HCT116 (cell line): ENCODE results near the gene BRIP1.

ENCODE experiments used
- CBX3 ChIP-seq: IDR thresholded peaks from 2 replicates; pipeline ENCODE4 v1.6.1; 2012; ENCODE audit warnings: low read depth
- CEBPB ChIP-seq: IDR thresholded peaks from 2 replicates; pipeline ENCODE4 v1.6.1; 2012; ENCODE audit warnings: low read depth
- EZH2 ChIP-seq: fragments of 200-600 bp; sonication (generic); IDR thresholded peaks from 2 replicates; pipeline ENCODE4 v1.6.1; 2017; ENCODE audit warnings: antibody characterized with exemption, mixed run types
- JUND ChIP-seq: IDR thresholded peaks from 2 replicates; pipeline ENCODE4 v1.6.1; 2012
- POLR2A ChIP-seq: IDR thresholded peaks from 2 replicates; pipeline ENCODE4 v1.7.0; 2011; ENCODE audit warnings: borderline replicate concordance; ENCODE audit not compliant: insufficient read depth, insufficient read length; ENCODE audit errors: extremely low read depth
- SIN3A ChIP-seq: IDR thresholded peaks from 2 replicates; pipeline ENCODE4 v1.6.1; 2012; ENCODE audit warnings: low read depth
- SRF ChIP-seq: IDR thresholded peaks from 2 replicates; pipeline ENCODE4 v1.6.1; 2012; ENCODE audit warnings: low read depth
- TF ChIP-seq, protein P1 (sequence below), 3 experiments: fragments of 200-600 bp in 1 of 3; sonication (generic) in 1 of 3; IDR thresholded peaks in 2 of 3; conservative IDR thresholded peaks in 1 of 3; 2 replicates each; pipeline ENCODE4 v1.5.1; 2012 to 2017; ENCODE audit warnings: low read depth in 2 of 3, low read length in 2 of 3, antibody characterized with exemption in 1 of 3, borderline replicate concordance in 1 of 3, control low read depth in 1 of 3, mild to moderate bottlenecking in 1 of 3, mixed read lengths in 1 of 3, mixed run types in 1 of 3, moderate library complexity in 1 of 3; ENCODE audit not compliant: insufficient read depth in 1 of 3
- TF ChIP-seq, protein P2 (sequence below): IDR thresholded peaks from 2 replicates; pipeline ENCODE4 v1.6.1; 2012; ENCODE audit warnings: low read depth
- TF ChIP-seq, protein P3 (sequence below): IDR thresholded peaks from 2 replicates; pipeline ENCODE4 v1.6.1; 2012

DNA sequence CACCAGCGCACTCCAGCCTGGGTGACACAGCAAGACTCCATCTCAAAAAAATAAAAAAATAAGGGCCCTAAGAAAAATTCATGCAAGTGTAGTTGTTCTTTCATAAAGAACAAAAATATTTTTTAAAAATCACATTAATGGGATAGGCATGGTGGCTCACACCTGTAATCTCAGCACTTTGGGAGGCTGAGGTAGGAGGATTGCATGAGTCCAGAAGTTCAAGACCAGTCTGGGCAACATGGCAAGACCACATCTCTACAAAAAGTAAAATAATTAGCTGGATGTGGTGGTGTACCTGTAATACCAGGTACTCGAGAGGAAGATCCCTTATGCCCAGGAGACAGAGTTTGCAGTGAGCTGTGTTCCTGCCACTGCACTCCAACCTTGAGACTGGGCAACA, 15.2 kb upstream of the BRIP1 start:
- no peak for TF ChIP-seq POLR2A
- TF ChIP-seq, protein P1, sequence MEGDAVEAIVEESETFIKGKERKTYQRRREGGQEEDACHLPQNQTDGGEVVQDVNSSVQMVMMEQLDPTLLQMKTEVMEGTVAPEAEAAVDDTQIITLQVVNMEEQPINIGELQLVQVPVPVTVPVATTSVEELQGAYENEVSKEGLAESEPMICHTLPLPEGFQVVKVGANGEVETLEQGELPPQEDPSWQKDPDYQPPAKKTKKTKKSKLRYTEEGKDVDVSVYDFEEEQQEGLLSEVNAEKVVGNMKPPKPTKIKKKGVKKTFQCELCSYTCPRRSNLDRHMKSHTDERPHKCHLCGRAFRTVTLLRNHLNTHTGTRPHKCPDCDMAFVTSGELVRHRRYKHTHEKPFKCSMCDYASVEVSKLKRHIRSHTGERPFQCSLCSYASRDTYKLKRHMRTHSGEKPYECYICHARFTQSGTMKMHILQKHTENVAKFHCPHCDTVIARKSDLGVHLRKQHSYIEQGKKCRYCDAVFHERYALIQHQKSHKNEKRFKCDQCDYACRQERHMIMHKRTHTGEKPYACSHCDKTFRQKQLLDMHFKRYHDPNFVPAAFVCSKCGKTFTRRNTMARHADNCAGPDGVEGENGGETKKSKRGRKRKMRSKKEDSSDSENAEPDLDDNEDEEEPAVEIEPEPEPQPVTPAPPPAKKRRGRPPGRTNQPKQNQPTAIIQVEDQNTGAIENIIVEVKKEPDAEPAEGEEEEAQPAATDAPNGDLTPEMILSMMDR (IDR thresholded peaks at IDR 0.05 in 2 of 3, conservative IDR thresholded peaks at IDR 0.05 in 1 of 3; ENCODE audit: borderline replicate concordance in 1 of 3, insufficient read depth in 1 of 3, low read depth in 2 of 3, low read length in 2 of 3): no peak
- TF ChIP-seq, protein P2, sequence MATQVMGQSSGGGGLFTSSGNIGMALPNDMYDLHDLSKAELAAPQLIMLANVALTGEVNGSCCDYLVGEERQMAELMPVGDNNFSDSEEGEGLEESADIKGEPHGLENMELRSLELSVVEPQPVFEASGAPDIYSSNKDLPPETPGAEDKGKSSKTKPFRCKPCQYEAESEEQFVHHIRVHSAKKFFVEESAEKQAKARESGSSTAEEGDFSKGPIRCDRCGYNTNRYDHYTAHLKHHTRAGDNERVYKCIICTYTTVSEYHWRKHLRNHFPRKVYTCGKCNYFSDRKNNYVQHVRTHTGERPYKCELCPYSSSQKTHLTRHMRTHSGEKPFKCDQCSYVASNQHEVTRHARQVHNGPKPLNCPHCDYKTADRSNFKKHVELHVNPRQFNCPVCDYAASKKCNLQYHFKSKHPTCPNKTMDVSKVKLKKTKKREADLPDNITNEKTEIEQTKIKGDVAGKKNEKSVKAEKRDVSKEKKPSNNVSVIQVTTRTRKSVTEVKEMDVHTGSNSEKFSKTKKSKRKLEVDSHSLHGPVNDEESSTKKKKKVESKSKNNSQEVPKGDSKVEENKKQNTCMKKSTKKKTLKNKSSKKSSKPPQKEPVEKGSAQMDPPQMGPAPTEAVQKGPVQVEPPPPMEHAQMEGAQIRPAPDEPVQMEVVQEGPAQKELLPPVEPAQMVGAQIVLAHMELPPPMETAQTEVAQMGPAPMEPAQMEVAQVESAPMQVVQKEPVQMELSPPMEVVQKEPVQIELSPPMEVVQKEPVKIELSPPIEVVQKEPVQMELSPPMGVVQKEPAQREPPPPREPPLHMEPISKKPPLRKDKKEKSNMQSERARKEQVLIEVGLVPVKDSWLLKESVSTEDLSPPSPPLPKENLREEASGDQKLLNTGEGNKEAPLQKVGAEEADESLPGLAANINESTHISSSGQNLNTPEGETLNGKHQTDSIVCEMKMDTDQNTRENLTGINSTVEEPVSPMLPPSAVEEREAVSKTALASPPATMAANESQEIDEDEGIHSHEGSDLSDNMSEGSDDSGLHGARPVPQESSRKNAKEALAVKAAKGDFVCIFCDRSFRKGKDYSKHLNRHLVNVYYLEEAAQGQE: no peak
- TF ChIP-seq, protein P3, sequence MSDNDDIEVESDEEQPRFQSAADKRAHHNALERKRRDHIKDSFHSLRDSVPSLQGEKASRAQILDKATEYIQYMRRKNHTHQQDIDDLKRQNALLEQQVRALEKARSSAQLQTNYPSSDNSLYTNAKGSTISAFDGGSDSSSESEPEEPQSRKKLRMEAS: no peak
- no peak for TF ChIP-seq SIN3A
- no peak for TF ChIP-seq CEBPB
- TF ChIP-seq CBX3: no peak
- no peak for TF ChIP-seq EZH2
- TF ChIP-seq SRF: no peak
- no peak for TF ChIP-seq JUND
